Activated naive CD4-positive, alpha-beta T cell (primary cell): ENCODE results near the gene PLXNA3.
A peak's percentile ranks its signal among the peaks of the same experiment; 100 is the strongest.

Experiments used
- DNase-seq, 4 experiments: peaks; one replicate each; lab custom pipeline; 2025; lab: John Stamatoyannopoulos, UW

The PLXNA3 gene

GRCh38 chrX:154458116-154458953 lies at the start of gene PLXNA3:
Gene PLXNA3 (plus strand): TSS chrX:154458281. CDS start chrX:154460184, 1,903 bp downstream.
- DNase-seq: peak; percentile 8 to 68 (median 30)

GRCh38 chrX:154408659-154409221 lies 49.3 kb upstream of the PLXNA3 start:
- DNase-seq: no peak

- no peak for DNase-seq
These were observed 48.7 kb upstream of the PLXNA3 start, which contains the start of gene DNASE1L1 for GRCh38 chrX:154409222-154409871. Gene DNASE1L1 (minus strand): TSS chrX:154409254. CDS start chrX:154405568, 3,686 bp downstream.

- DNase-seq: peak in 1 of 4 experiments; percentile 26
These were observed 46.1 kb upstream of the PLXNA3 start for GRCh38 chrX:154411981-154412340.

DNA sequence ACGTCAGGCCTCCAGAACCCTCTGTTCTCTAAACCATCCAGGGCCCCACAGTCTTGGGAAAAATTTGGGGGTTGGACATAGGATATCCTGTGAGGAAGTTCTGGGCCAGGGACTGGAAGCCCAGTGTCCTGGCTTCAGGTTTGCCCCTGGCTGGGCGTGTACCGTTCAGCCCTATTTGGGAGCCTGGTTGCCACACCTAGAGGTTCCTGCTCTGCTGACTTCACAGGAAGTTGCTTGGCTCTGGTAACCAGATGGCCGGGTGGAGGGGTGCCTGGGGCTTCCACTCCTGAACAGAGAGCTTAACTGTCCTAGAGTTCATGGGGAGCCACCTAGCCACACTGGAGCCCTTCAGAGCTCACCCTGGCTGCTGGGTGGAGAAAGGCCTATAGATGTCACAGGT lies 45.6 kb upstream of the PLXNA3 start:
- DNase-seq: no peak

- no peak for DNase-seq
These were observed 44.9 kb upstream of the PLXNA3 start for GRCh38 chrX:154413142-154413541.

DNA sequence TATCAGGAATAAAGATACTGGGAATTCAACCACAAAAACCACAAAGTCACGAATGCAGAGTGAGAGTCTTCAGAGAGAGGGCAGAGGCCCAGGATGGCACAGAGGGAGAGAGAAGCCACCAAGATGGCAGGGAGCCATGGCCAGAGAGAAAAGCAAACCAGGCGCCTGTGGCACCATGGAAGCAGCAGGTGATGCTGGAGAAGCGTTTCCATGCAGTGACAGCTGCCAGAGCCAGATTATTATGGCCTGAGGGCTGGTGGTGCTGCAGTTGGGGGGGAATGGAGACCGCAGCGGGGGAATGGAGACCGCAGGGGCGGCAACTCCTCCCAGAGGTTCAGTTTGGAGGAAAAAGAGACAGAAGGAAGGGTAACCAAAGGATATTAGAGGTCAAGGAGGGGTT lies 40.9 kb upstream of the PLXNA3 start:
- DNase-seq: no peak

DNA sequence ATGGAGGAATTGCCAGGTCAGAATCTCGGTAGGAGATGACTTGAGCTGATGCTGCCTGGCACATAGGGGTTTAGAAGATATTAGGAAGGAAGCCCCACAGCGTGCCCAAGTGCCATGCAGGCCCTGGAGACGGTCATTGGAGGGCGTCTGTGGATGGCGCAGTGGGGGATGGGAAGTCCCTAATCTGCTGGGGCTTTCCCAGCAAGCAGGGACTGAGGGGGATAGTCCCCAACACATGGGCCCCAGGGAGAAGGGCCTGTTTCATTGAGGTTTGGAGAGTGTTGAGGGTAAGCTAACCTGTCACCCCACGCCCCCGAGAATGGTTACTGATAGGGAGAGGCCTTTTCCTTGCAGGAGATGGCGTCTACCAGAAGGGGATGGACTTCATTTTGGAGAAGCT lies 38.9 kb upstream of the PLXNA3 start:
- no peak for DNase-seq

- DNase-seq: no peak
These were observed 38.2 kb upstream of the PLXNA3 start for GRCh38 chrX:154419688-154420401.

- no peak for DNase-seq
These were observed 37.7 kb upstream of the PLXNA3 start for GRCh38 chrX:154420402-154420756.

GRCh38 chrX:154426916-154427770 lies 30.9 kb upstream of the PLXNA3 start:
- no peak for DNase-seq

GRCh38 chrX:154428176-154429171 lies 29.6 kb upstream of the PLXNA3 start, which contains the start of gene ATP6AP1:
Gene ATP6AP1 (plus strand): TSS chrX:154428677. CDS start chrX:154428693, 16 bp downstream.
- peak; percentile 53 to 83 (median 70) for DNase-seq

- DNase-seq: no peak
These were observed 28.4 kb upstream of the PLXNA3 start for GRCh38 chrX:154429711-154430110.

- no peak for DNase-seq
These were observed 27.6 kb upstream of the PLXNA3 start for GRCh38 chrX:154430479-154430878.

DNA sequence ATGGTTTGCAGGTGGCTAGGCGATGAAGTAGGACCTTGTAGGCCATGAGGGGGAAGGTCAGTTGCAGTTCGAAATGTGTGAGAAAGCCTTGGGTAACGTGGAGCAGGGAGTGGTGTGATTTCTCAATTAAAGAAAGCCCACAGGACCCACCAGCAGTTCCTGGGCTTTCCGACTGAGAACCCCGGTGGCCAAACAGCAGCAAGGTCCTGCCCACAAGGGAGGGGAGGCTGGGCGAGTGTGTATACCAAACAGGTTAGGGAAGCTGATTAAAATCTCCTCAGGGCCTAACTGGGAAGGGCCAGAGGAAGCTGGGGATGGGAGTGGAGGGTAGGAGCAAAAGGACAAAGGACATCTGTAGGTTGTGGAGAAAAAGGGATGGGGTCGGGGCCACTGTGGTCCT lies 27.2 kb upstream of the PLXNA3 start:
- DNase-seq: no peak

DNA sequence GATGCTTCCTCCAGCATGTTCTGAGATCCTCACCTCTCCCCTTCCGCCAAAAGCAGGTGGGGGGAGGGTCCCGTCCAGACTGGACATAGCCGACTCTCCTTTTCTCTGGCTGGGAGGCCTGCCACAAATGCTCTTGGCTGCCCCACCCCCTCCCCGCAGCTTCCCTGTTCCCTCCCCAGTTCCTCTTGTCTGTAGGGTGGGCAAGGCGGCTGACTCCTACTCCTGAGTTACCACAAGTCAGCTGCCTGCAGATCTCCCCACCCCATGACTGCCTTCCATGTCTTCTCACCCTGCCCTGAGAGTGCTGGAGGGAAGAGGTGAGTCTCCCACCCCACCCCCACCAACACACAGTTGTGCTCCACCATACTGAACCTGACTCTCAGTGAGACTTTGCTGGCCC lies 26.7 kb upstream of the PLXNA3 start:
- no peak for DNase-seq

- DNase-seq: no peak
These were observed 25.9 kb upstream of the PLXNA3 start for GRCh38 chrX:154432210-154432609.

DNA sequence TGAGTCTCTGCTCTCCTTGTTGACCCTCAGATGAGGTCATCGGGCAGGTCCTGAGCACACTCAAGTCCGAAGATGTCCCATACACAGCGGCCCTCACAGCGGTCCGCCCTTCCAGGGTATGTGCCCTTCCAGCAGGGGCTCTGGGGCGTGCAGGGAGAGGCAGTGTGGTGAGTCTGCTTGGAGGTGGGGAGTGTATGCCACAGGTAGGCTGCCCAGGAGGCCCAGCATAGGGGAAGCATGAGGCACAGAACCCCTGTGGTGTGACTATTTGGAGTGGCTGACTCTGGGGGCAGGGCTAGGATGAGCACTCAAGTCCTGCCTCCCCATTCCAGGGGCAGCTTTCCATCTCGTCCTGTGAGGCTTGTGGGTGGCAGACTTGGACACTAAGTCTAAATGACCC lies 24.5 kb upstream of the PLXNA3 start:
- DNase-seq: no peak

DNA sequence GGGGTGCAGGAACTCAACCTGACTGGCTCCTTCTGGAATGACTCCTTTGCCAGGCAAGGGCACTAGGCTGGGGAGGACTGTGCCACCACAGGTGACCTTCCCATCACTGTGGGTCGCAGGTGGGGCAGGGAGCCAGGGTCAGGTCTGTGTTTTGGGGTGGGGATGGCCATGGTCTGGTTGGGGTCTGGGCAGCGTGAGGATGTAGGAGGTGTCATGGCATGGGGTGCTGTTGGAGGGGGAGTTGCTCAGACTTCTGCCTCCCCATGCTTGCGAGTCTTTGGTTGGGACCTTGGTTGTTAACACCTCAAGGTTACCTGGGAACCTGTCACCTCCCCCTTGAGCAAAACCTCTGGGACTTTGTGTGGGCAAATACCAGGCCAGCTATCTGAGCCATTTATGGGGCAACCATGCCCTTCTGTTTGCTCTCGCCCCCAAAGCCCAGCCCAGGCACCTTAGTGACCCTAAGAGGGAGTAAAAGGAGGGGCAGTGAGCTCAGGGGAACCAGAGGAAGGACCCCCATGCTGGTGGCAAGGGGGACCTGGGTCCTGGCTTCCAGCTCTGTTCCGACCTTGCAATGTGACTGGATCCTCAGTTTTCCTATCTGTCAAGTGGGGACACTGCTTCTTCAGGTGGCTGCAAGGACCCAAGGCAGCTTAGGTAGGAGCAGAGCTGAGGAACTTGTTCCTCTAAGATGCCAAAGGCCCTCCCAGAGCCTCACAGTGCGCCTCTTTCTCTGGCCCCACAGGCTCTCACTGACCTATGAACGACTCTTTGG lies 23.5 kb upstream of the PLXNA3 start:
- DNase-seq: no peak
